H9 (cell line): ENCODE results near the gene IL6ST. TPM values are rescaled to one million over a fixed set of nuclear protein-coding genes. Genes with fewer than 3 reads are reported as not detected.

ENCODE experiments used
- DNase-seq: peaks from one replicate; pipeline ENCODE4 v3.0.0-alpha.2; 2017
- H2AFZ ChIP-seq: one replicate; pipeline ENCODE4 v1.6.1; 2013; ENCODE audit warnings: mild to moderate bottlenecking, low read length, control low read depth, moderate library complexity
- H2AK5ac ChIP-seq: 2 replicates; pipeline ENCODE4 v1.6.1; 2013; ENCODE audit warnings: low read length, control low read depth, mixed read lengths; ENCODE audit not compliant: insufficient read length
- H2BK120ac ChIP-seq: one replicate; pipeline ENCODE4 v1.6.1; 2013; ENCODE audit warnings: low read depth, mild to moderate bottlenecking, low read length, control low read depth, inconsistent platforms; ENCODE audit not compliant: poor library complexity, severe bottlenecking
- H2BK12ac ChIP-seq: 2 replicates; pipeline ENCODE4 v1.6.1; 2013; ENCODE audit warnings: low read length, control low read depth, mixed read lengths, low read depth; ENCODE audit not compliant: insufficient read length
- H2BK15ac ChIP-seq: 2 replicates; pipeline ENCODE4 v1.6.1; 2013; ENCODE audit warnings: low read depth, low read length, control low read depth
- H2BK20ac ChIP-seq: one replicate; pipeline ENCODE4 v1.6.1; 2013; ENCODE audit warnings: low read depth, mild to moderate bottlenecking, low read length, control low read depth, inconsistent platforms; ENCODE audit not compliant: poor library complexity, severe bottlenecking
- H2BK5ac ChIP-seq: 2 replicates; pipeline ENCODE4 v1.6.1; 2013; ENCODE audit warnings: low read length, control low read depth, mixed read lengths; ENCODE audit not compliant: insufficient read length
- H3K14ac ChIP-seq: 2 replicates; pipeline ENCODE4 v1.6.1; 2013; ENCODE audit warnings: low read length, control low read depth; ENCODE audit not compliant: insufficient read depth
- H3K18ac ChIP-seq: 2 replicates; pipeline ENCODE4 v1.6.1; 2013; ENCODE audit warnings: low read depth, mild to moderate bottlenecking, mixed read lengths, low read length, control low read depth; ENCODE audit not compliant: insufficient read length
- H3K23ac ChIP-seq: 2 replicates; pipeline ENCODE4 v1.6.1; 2013; ENCODE audit warnings: low read length, control low read depth, mixed read lengths, low read depth; ENCODE audit not compliant: insufficient read length
- H3K23me2 ChIP-seq: 2 replicates; pipeline ENCODE4 v1.6.1; 2013; ENCODE audit warnings: low read depth, mild to moderate bottlenecking, mixed read lengths, low read length, control low read depth; ENCODE audit not compliant: insufficient read length, poor library complexity, severe bottlenecking
- H3K27ac ChIP-seq: 2 replicates; pipeline ENCODE4 v1.5.1; 2013; ENCODE audit warnings: low read length, control low read depth, mixed read lengths, low read depth; ENCODE audit not compliant: insufficient read length
- H3K27me3 ChIP-seq: 2 replicates; pipeline ENCODE4 v1.6.1; 2013; ENCODE audit warnings: low read length, control low read depth, inconsistent platforms; ENCODE audit not compliant: insufficient read depth
- H3K4ac ChIP-seq: 2 replicates; pipeline ENCODE4 v1.6.1; 2013; ENCODE audit warnings: low read depth, mild to moderate bottlenecking, control low read depth, inconsistent platforms, low read length, moderate library complexity
- H3K4me1 ChIP-seq: 2 replicates; pipeline ENCODE4 v1.6.1; 2013; ENCODE audit warnings: low read length, control low read depth, inconsistent platforms; ENCODE audit not compliant: insufficient read depth
- H3K4me2 ChIP-seq: 2 replicates; pipeline ENCODE4 v1.6.1; 2013; ENCODE audit warnings: low read length, control low read depth, mixed read lengths; ENCODE audit not compliant: insufficient read length, insufficient read depth
- H3K56ac ChIP-seq: 2 replicates; pipeline ENCODE4 v1.6.1; 2013; ENCODE audit warnings: low read depth, mild to moderate bottlenecking, mixed read lengths, low read length, control low read depth; ENCODE audit not compliant: insufficient read length
- H3K79me1 ChIP-seq: 2 replicates; pipeline ENCODE4 v1.6.1; 2013; ENCODE audit warnings: low read depth, mild to moderate bottlenecking, moderate library complexity, low read length, control low read depth, inconsistent platforms; ENCODE audit not compliant: insufficient read depth, poor library complexity, severe bottlenecking
- H3K79me2 ChIP-seq: 2 replicates; pipeline ENCODE4 v1.6.1; 2013; ENCODE audit warnings: low read length, control low read depth, inconsistent platforms; ENCODE audit not compliant: insufficient read depth
- H3K9ac ChIP-seq: 2 replicates; pipeline ENCODE4 v1.6.1; 2013; ENCODE audit warnings: low read length, control low read depth, mixed read lengths; ENCODE audit not compliant: insufficient read length; ENCODE audit errors: extremely low read depth
- H3K9me3 ChIP-seq: one replicate; pipeline ENCODE4 v1.6.1; 2013; ENCODE audit warnings: low read depth, low read length, inconsistent platforms; ENCODE audit not compliant: control insufficient read depth
- H3T11ph ChIP-seq: one replicate; pipeline ENCODE4 v1.6.1; 2013; ENCODE audit warnings: mild to moderate bottlenecking, low read length, control low read depth, inconsistent platforms
- H4K20me1 ChIP-seq: one replicate; pipeline ENCODE4 v1.6.1; 2013; ENCODE audit not compliant: control insufficient read depth, insufficient read length, insufficient read depth
- H4K5ac ChIP-seq: 2 replicates; pipeline ENCODE4 v1.6.1; 2013; ENCODE audit warnings: low read depth, mild to moderate bottlenecking, mixed read lengths, low read length, control low read depth; ENCODE audit not compliant: insufficient read length
- H4K8ac ChIP-seq: replicated peaks from 2 replicates; pipeline ENCODE4 v1.6.1; 2013; ENCODE audit warnings: low read length, control low read depth, mixed read lengths, low read depth; ENCODE audit not compliant: insufficient read length
- H4K91ac ChIP-seq: 2 replicates; pipeline ENCODE4 v1.6.1; 2013; ENCODE audit warnings: low read depth, mild to moderate bottlenecking, moderate library complexity, mixed read lengths, low read length, control low read depth; ENCODE audit not compliant: insufficient read length
- H3K27ac Mint-ChIP-seq, 3 experiments: 2 replicates in 2 of 3; 3 replicates in 1 of 3; pipeline ENCODE4 v1.8.0; 2020 to 2021; ENCODE audit warnings: mixed read lengths in 3 of 3, mild to moderate bottlenecking in 1 of 3, moderate library complexity in 1 of 3
- H3K27me3 Mint-ChIP-seq: 2 replicates; pipeline ENCODE4 v1.8.0; 2021; ENCODE audit warnings: low read depth, mild to moderate bottlenecking, moderate library complexity, mixed read lengths
- H3K36me3 Mint-ChIP-seq, 3 experiments: 2 replicates in 2 of 3; 3 replicates in 1 of 3; pipeline ENCODE4 v1.8.0; 2020 to 2021; ENCODE audit warnings: low read depth in 3 of 3, mixed read lengths in 3 of 3; ENCODE audit not compliant: insufficient read depth in 1 of 3
- H3K4me1 Mint-ChIP-seq, 2 experiments: 2 replicates each; pipeline ENCODE4 v1.8.0; 2020; ENCODE audit warnings: mixed read lengths in 2 of 2
- H3K4me3 Mint-ChIP-seq, 2 experiments: 2 replicates in 1 of 2; 3 replicates in 1 of 2; pipeline ENCODE4 v1.8.0; 2020 to 2021; ENCODE audit warnings: mild to moderate bottlenecking in 2 of 2, mixed read lengths in 2 of 2, moderate library complexity in 1 of 2
- H3K9me3 Mint-ChIP-seq, 2 experiments: 2 replicates in 1 of 2; 3 replicates in 1 of 2; pipeline ENCODE4 v1.8.0; 2020; ENCODE audit warnings: mild to moderate bottlenecking in 2 of 2, mixed read lengths in 2 of 2, moderate library complexity in 1 of 2
- CTCF ChIP-seq: fragments of 200-600 bp; sonication (generic); conservative IDR thresholded peaks from 3 replicates; pipeline ENCODE4 v1.8.0; 2021; ENCODE audit warnings: antibody characterized with exemption, mild to moderate bottlenecking
- total RNA-seq: library from RNA; stranded (reverse); gene quantifications from 2 replicates; pipeline ENCODE4 v1.2.1, GENCODE V29; 2021

The IL6ST gene
- total RNA-seq, 1 experiment from 2014 or later: 11.1 TPM

DNA sequence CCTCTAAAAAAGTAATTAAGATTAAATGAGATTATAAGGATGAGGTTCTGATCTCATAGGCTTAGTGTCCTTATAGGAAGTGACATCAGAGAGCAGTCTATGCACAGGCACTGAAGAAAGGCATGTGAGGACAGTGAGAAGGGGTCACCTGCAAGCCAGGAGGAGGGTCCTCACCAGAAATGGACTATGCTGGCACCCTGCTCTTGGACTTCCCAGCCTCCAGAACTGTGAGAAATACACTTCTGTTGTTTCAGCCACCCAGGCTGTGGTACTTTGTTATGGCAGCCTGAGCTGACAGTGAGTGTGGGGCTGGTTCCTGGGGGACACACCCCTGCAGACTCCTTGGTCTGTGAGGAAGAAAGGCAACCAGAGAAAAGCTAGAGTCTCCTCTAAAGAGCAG is 34.7 kb upstream of the IL6ST start:
- H3K27me3 Mint-ChIP-seq: no peaks in the 10 kb centered on the region
- H3K4me2 ChIP-seq: no peak overlapping the region
- no peak overlapping the region for H2AFZ ChIP-seq
- H4K8ac ChIP-seq: no peak overlapping the region
- no peak overlapping the region for H3K56ac ChIP-seq
- H3K79me1 ChIP-seq: no peaks in the 10 kb centered on the region
- H3K4me1 ChIP-seq: no peaks in the 10 kb centered on the region
- no peak overlapping the region for H3T11ph ChIP-seq
- H3K9me3 Mint-ChIP-seq: no peaks in the 10 kb centered on the region
- H2BK5ac ChIP-seq: no peak overlapping the region
- no peak overlapping the region for H3K18ac ChIP-seq
- H3K9me3 ChIP-seq: no peaks in the 10 kb centered on the region
- no peaks in the 10 kb centered on the region for H4K20me1 ChIP-seq
- H3K79me2 ChIP-seq: no peaks in the 10 kb centered on the region
- no peak overlapping the region for H4K91ac ChIP-seq
- no peak overlapping the region for H3K4me3 Mint-ChIP-seq
- no peaks in the 10 kb centered on the region for H3K4me1 Mint-ChIP-seq
- H2AK5ac ChIP-seq: no peak overlapping the region
- H2BK20ac ChIP-seq: no peak overlapping the region
- no peak overlapping the region for H3K14ac ChIP-seq
- no peak overlapping the region for H3K9ac ChIP-seq
- no peaks in the 10 kb centered on the region for H3K36me3 Mint-ChIP-seq
- H3K4ac ChIP-seq: no peak overlapping the region
- no peaks in the 10 kb centered on the region for H3K27me3 ChIP-seq
- H3K23me2 ChIP-seq: no peaks in the 10 kb centered on the region
- H2BK15ac ChIP-seq: no peak overlapping the region
- H2BK12ac ChIP-seq: no peak overlapping the region
- DNase-seq: no peak
- no peak for TF ChIP-seq CTCF
- H3K27ac Mint-ChIP-seq: no peak overlapping the region
- H3K27ac ChIP-seq: no peak overlapping the region
- no peak overlapping the region for H4K5ac ChIP-seq
- H2BK120ac ChIP-seq: no peak overlapping the region
- H3K23ac ChIP-seq: no peak overlapping the region
